ENCODE measurements around the gene EXT2.

The EXT2 gene

GRCh38 chr11:44095506-44096359 is at the start of gene EXT2:
Gene EXT2 (plus strand): TSS chr11:44095678. CDS start chr11:44107713, 12,035 bp downstream.
- peak; percentile 85 to 98 (median 90) for DNase-seq
- intact Hi-C loops (cut with DNase I), result loop anchor here (2.0 kb wide), 1 partner anchor 15 kb away; no protein-coding TSS in a partner anchor

- intact Hi-C loops (cut with DNase I), result no loop called here
Observed at GRCh38 chr11:44046182-44046581, 49.3 kb upstream of the EXT2 start.

GRCh38 chr11:44047298-44047697 is 48.2 kb upstream of the EXT2 start:
- no peak for DNase-seq
- intact Hi-C loops (cut with DNase I), result no loop called here

More at GRCh38 chr11:44046182-44046581, 49.3 kb upstream of the EXT2 start:
- no peak for DNase-seq

GRCh38 chr11:44047931-44048431 is 47.5 kb upstream of the EXT2 start, which contains the start of gene ACCSL:
Gene ACCSL (plus strand): TSS chr11:44047981. CDS start chr11:44048037, 56 bp downstream.
- intact Hi-C loops (cut with DNase I), result no loop called here

GRCh38 chr11:44049832-44050231 is 45.6 kb upstream of the EXT2 start:
- DNase-seq, result no peak
- intact Hi-C loops (cut with DNase I), result no loop called here

More at GRCh38 chr11:44047931-44048431, 47.5 kb upstream of the EXT2 start, which contains the start of gene ACCSL:
- peak in 4 of 10 donors; percentile 17 to 86 (median 45) for DNase-seq

GRCh38 chr11:44051171-44051570 is 44.3 kb upstream of the EXT2 start:
- intact Hi-C loops (cut with DNase I), result no loop called here
- no peak for DNase-seq

- DNase-seq, result no peak
- intact Hi-C loops (cut with DNase I), result no loop called here
Observed at GRCh38 chr11:44057340-44057739, 38.1 kb upstream of the EXT2 start.

GRCh38 chr11:44058275-44058674 is 37.2 kb upstream of the EXT2 start:
- no peak for DNase-seq
- intact Hi-C loops (cut with DNase I), result no loop called here

- DNase-seq, result no peak
- intact Hi-C loops (cut with DNase I), result no loop called here
Observed at GRCh38 chr11:44065161-44065661, 30.3 kb upstream of the EXT2 start.

GRCh38 chr11:44065841-44066731 is 29.4 kb upstream of the EXT2 start, which contains the start of gene ACCS:
Gene ACCS (plus strand): TSS chr11:44066270. CDS start chr11:44067628, 1,358 bp downstream.
- peak; percentile 81 to 98 (median 90) for DNase-seq
- intact Hi-C loops (cut with DNase I), result no loop called here

- intact Hi-C loops (cut with DNase I), result no loop called here
- DNase-seq, result no peak
Observed at GRCh38 chr11:44066732-44067141, 28.7 kb upstream of the EXT2 start.

GRCh38 chr11:44067266-44067665 is 28.2 kb upstream of the EXT2 start:
- intact Hi-C loops (cut with DNase I), result no loop called here
- DNase-seq, result no peak

- DNase-seq, result no peak
- intact Hi-C loops (cut with DNase I), result no loop called here
Observed at GRCh38 chr11:44068180-44068579, 27.3 kb upstream of the EXT2 start.

GRCh38 chr11:44071157-44071556 is 24.3 kb upstream of the EXT2 start:
- intact Hi-C loops (cut with DNase I), result no loop called here
- DNase-seq, result no peak

- intact Hi-C loops (cut with DNase I), result no loop called here
- DNase-seq, result no peak
Observed at GRCh38 chr11:44072757-44073658, 22.5 kb upstream of the EXT2 start.

- no peak for DNase-seq
- intact Hi-C loops (cut with DNase I), result no loop called here
Observed at GRCh38 chr11:44078794-44079193, 16.7 kb upstream of the EXT2 start.

- DNase-seq, result no peak
- intact Hi-C loops (cut with DNase I), result no loop called here
Observed at GRCh38 chr11:44079376-44079775, 16.1 kb upstream of the EXT2 start.

GRCh38 chr11:44080951-44081350 is 14.5 kb upstream of the EXT2 start:
- intact Hi-C loops (cut with DNase I), result no loop called here
- no peak for DNase-seq

GRCh38 chr11:44082645-44083044 is 12.8 kb upstream of the EXT2 start:
- intact Hi-C loops (cut with DNase I), result no loop called here

More at GRCh38 chr11:44082645-44083044, 12.8 kb upstream of the EXT2 start:
- DNase-seq, result no peak
